Measurements from ENCODE around the gene PMF1. TPM values are rescaled to one million over a fixed set of nuclear protein-coding genes. Genes with fewer than 3 reads are reported as not detected.
A peak's percentile ranks its signal among the peaks of the same experiment; 100 is the strongest.

Gene PMF1
- total and polyA plus RNA-seq, 2 donors from 2014 or later, result 65.6 to 110 TPM

GRCh38 chr1:156242738-156243137 lies 29.9 kb downstream of the PMF1 start:
- H3K36me3 ChIP-seq (ENCODE audit: control insufficient read depth in 2 of 3, insufficient read depth in 3 of 3, low read length in 3 of 3), result peaks cover 0 to 23% (median 7%) of the 10 kb centered on the region in 3 donors
- FAIRE-seq, result no peak
- intact Hi-C loops (cut with DNase I), result no loop called here

GRCh38 chr1:156244126-156244525 lies 31.3 kb downstream of the PMF1 start:
- H3K9ac ChIP-seq (ENCODE audit: low read length in 3 of 3), result no peak overlapping the region
- no peaks in the 10 kb centered on the region for H3K9me3 ChIP-seq (ENCODE audit: control insufficient read depth in 2 of 3, insufficient read depth in 1 of 3, low read length in 3 of 3)
- intact Hi-C loops (cut with DNase I), result no loop called here
- no peak overlapping the region for H3K4me3 ChIP-seq (ENCODE audit: low read length in 3 of 3)
- no peak overlapping the region for H3K27ac ChIP-seq (ENCODE audit: low read depth in 2 of 2, low read length in 2 of 2)
- peaks cover 0 to 11% (median 3%) of the 10 kb centered on the region in 3 donors for H3K36me3 ChIP-seq (ENCODE audit: control insufficient read depth in 2 of 3, insufficient read depth in 3 of 3, low read length in 3 of 3)
- TF ChIP-seq CTCF (IDR thresholded peaks at IDR 0.05; ENCODE audit: borderline replicate concordance, extremely low read depth, insufficient read depth), result no peak
- no peak for DNase-seq
- FAIRE-seq, result no peak
- H3K27me3 ChIP-seq (ENCODE audit: control insufficient read depth, insufficient read depth, low read length), result no peaks in the 10 kb centered on the region
- peaks cover 0 to 7% (median 0%) of the 10 kb centered on the region in 3 donors for H3K4me1 ChIP-seq (ENCODE audit: control insufficient read depth in 2 of 3, insufficient read depth in 2 of 3, low read depth in 1 of 3, low read length in 3 of 3)

More at GRCh38 chr1:156242738-156243137, 29.9 kb downstream of the PMF1 start:
- Histone ChIP-seq H3K27ac (ENCODE audit: low read depth in 2 of 2, low read length in 2 of 2) (no peak overlapping the region), H3K9me3 (ENCODE audit: control insufficient read depth in 2 of 3, insufficient read depth in 1 of 3, low read length in 3 of 3) (no peaks in the 10 kb centered on the region), H3K4me3 (ENCODE audit: low read length in 3 of 3) (no peak overlapping the region), H3K9ac (ENCODE audit: low read length in 3 of 3) (no peak overlapping the region), H3K4me1 (ENCODE audit: control insufficient read depth in 2 of 3, insufficient read depth in 2 of 3, low read depth in 1 of 3, low read length in 3 of 3) (peaks cover 0 to 7% (median 0%) of the 10 kb centered on the region in 3 donors), H3K27me3 (ENCODE audit: control insufficient read depth, insufficient read depth, low read length) (no peaks in the 10 kb centered on the region)
- TF ChIP-seq CTCF (IDR thresholded peaks at IDR 0.05; ENCODE audit: borderline replicate concordance, extremely low read depth, insufficient read depth), result no peak
- DNase-seq, result no peak

GRCh38 chr1:156244712-156245111 lies 31.9 kb downstream of the PMF1 start:
- H3K4me1 ChIP-seq (ENCODE audit: control insufficient read depth in 2 of 3, insufficient read depth in 2 of 3, low read depth in 1 of 3, low read length in 3 of 3), result peaks cover 0 to 7% (median 0%) of the 10 kb centered on the region in 3 donors
- intact Hi-C loops (cut with DNase I), result no loop called here
- H3K36me3 ChIP-seq (ENCODE audit: control insufficient read depth in 2 of 3, insufficient read depth in 3 of 3, low read length in 3 of 3), result peaks cover 0 to 6% (median under 1%) of the 10 kb centered on the region in 3 donors
- DNase-seq, result peak in 1 of 5 donors; percentile 55
- no peaks in the 10 kb centered on the region for H3K9me3 ChIP-seq (ENCODE audit: control insufficient read depth in 2 of 3, insufficient read depth in 1 of 3, low read length in 3 of 3)
- no peak overlapping the region for H3K27ac ChIP-seq (ENCODE audit: low read depth in 2 of 2, low read length in 2 of 2)
- H3K9ac ChIP-seq (ENCODE audit: low read length in 3 of 3), result no peak overlapping the region
- no peak for FAIRE-seq
- no peaks in the 10 kb centered on the region for H3K27me3 ChIP-seq (ENCODE audit: control insufficient read depth, insufficient read depth, low read length)
- H3K4me3 ChIP-seq (ENCODE audit: low read length in 3 of 3), result no peak overlapping the region
- no peak for TF ChIP-seq CTCF (IDR thresholded peaks at IDR 0.05; ENCODE audit: borderline replicate concordance, extremely low read depth, insufficient read depth)

All from kidney (tissue), 14 donors.